8988T (cell line): Measurements from ENCODE around the gene RNF5.
"Not testable (repeated sequence)": the region's sequence is repeated elsewhere in the genome, so short reads cannot be mapped to it uniquely, and the experiment has no call there.

Source experiments
- DNase-seq: peaks from one replicate; pipeline ENCODE4 v3.0.0; 2011

The RNF5 gene

GRCh38 chr6:32190911-32191677, 12.9 kb downstream of the RNF5 start:
- no peak for DNase-seq

- DNase-seq, result no peak
These were observed 13.7 kb downstream of the RNF5 start for GRCh38 chr6:32191696-32192607.

DNA sequence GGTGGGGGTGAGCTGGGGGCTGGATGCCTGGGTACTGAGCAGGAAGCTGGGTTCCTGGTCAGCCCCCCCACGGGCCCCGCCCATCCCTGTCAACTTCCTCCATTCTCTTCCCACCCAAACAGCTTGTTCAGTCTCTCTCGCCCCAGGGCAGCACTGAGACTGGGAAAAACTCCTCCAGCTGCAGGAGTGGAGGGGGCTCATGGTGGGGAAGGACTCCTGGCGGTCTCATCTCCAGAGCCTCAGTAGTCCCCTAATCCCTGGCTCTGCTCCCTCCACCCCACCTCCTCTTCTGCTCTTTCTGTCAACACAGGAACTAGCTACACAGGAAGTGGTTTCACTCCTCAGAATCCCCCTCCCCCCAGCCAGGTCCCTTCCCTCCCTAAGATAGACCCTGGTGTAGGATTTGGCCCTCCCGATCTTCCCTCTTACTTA, 14.4 kb downstream of the RNF5 start, which contains the start of gene GPSM3:
TSS of gene GPSM3 (minus strand) at position 36 of the 432 bp plus-strand sequence. CDS start 130 bp downstream, outside the sequence.
- no peak for DNase-seq

DNA sequence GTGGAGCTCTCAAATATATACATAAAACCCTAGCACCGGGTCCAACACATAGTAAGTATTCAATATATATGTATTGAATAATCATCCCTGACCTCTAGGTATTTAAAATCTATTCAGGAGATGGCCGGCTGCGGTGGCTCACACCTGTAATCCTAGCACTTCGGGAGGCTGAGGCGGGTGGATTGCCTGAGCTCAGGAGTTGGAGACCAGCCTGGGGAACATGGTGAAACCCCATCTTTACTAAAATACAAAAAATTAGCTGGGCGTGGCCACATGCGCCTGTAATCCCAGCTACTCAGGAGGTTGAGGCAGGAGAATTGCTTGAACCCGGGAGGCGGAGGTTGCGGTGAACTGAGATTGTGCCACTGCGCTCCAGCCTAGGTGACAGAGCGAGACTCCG, 14.9 kb downstream of the RNF5 start:
- DNase-seq, result not testable (repeated sequence)

DNA sequence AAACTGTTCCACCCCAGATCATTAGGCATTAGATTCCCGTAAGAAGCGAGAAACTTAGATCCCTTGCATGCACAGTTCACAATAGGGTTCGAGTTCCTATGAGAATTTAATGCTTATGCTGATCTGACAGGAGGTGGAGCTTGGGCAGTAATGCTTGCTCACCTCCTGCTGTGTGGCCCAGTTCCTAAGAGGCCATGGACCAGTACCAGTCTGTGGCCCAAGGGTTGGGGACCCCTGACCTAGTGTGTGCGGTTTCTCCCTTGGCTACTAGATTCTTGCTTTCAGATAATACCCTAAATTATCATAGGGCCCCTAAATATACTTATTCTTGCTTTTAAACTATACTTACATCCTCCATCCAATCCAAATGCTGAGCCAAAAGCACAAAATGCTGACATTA, 16.2 kb downstream of the RNF5 start:
- no peak for DNase-seq

GRCh38 chr6:32194825-32195651, 16.8 kb downstream of the RNF5 start:
- DNase-seq, result no peak

DNA sequence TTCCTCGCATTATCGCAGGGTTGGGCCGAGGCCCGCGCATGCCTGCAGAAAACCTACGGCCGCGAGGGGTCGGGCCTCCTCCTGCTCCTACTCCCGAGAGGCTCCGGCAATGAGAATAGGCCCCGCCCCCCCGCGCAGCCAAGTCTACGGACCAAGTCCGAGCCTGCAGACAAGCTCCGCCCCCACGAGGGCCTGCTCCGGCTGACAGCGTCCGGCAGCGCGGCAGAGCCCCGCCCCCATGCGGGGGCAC, 17.4 kb downstream of the RNF5 start:
- DNase-seq, result peak; percentile 93

- no peak for DNase-seq
These were observed 17.9 kb downstream of the RNF5 start for GRCh38 chr6:32195902-32196681.

DNA sequence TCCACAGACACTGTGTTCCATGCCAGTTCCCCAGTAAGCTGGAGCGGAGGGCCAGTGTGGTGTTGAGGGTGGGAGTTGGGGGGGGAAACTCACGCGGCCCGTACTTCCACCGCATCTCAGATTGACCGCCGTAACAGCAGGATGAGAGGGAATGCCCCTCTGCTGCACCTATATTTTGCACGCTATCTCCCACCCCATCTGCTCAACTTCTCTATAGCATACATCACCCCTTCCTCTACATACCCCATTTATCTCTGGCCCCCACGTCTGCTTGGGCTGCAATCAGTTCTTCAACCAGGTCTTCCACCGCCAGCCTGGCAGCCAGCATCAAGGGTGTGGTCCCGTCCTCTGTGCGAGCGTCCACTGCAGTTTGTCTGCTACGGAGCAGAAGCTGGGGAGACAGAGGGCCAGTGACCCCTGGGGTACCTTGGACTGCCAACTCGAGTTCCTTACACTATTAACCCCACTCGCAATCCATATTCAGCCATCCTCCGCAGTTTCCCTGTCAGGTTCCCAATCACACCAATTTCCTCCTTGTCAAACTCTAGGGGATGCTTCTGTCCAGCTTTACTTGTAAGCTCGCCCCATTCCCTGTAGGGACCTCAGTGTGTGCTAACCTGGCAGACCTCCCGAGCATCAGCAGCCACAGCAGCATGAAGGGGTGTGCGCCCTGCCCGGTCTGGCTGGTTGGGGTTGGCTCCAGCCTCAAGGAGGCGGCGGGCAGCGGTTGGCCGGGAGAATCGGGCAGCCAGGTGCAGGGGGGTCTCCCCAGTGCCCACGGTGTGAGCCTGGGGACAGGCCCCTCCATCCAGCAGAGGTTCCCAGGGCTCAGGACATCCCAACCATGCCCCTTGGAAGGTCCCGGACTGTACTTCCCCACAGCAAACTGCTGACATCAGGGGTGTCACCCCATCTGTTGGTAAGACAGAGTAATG, 18.7 kb downstream of the RNF5 start:
- DNase-seq, result no peak

- no peak for DNase-seq
These were observed 20.1 kb downstream of the RNF5 start for GRCh38 chr6:32198345-32198696.

DNA sequence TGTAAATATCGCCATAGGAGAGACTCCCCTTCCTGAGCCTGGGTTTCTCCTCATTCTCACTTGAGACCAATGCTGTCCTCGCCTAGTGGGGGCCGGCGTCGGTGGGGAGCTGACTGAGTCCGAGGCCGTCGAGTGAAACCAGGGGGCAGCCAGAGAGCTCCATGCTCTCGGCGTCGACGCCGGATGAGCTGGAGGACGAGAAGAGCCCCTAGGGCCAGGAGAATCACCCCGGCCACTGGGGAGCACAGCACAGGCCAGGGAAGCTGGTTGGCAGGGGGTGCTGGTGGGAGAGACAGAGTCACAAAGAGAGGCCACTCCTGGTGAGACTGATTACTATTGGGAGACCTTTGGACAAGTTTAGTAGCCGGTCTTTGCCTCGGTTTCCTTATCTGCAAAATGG, 20.7 kb downstream of the RNF5 start:
- DNase-seq, result no peak

DNA sequence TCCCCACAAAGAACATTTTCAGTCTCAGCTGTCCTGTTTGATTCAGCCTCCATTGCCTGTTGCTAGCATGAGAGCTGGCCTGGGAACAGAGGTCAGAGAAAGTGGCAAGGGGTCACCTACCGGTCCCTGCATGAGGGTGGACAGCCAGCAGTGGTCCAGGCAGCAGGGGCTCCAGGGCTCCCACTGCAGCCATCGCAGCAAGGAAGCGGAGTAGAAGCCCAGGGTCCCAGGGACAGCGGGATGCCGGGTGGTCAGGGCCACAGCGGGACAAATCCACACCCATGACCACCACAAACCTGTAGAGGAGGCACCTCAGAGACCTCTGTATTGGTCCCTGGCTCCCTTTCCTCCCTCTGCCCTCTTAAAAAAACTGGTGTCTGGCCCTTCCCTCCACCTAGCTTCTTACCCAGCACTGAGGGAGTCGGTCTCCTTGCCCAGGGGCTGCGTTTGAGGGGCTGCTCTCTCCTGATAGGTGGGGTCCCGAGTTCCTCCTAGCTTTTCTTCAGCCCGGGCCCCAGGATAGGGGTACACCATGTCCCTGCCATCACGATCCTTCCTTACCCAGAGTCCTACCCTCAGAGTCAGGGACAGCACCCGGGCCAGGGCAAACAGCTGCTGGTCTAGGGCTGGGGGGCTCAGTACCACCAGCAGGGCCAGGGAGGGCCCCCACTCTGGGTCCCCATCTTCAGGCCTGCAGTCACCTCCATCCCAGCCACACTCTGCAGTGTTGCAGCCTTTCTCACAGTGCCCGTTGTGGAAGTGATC, 22.7 kb downstream of the RNF5 start:
- DNase-seq, result no peak

- no peak for DNase-seq
These were observed 24.0 kb downstream of the RNF5 start for GRCh38 chr6:32202186-32202585.

- DNase-seq, result no peak
These were observed 25.4 kb downstream of the RNF5 start for GRCh38 chr6:32203426-32204267.

DNA sequence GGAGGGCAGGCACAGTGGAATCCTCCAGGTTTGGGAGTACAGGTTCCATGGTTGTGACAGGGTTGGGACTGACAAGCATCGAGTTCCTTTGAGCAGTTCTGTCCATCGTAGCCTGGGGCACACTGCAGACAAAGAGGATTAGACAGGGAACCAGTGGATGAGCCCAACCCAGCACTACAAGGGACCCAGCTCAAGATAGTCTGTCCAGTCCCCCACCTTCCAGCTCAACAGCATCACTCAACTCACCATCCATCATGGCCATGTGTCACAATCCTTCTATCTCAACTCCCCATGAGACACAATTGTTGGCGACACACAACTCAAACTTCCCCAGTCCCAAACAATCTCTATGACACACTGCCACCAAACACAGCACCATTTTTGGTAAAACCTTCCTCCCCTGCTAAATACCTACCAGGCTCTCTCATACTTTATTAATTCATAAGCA, 26.1 kb downstream of the RNF5 start:
- DNase-seq, result no peak

DNA sequence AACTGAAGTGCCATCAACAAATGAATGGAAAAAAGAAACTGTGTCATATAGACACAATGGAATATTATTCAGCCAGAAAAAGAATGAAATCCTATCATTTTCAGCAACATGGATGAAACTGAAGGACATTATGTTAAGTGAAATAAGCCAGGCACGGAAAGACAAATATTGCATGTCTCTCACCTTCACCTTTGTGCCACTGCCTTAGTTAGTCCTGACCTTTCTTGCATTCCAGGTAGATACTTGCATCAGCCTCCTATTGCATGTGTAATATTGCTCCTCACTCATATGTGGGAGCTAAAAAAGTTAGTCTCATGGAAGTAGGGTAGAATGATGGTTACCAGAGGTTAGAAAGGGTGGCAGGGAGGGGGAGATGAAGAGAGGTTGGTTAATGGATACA, 30.8 kb downstream of the RNF5 start:
- DNase-seq, result no peak

DNA sequence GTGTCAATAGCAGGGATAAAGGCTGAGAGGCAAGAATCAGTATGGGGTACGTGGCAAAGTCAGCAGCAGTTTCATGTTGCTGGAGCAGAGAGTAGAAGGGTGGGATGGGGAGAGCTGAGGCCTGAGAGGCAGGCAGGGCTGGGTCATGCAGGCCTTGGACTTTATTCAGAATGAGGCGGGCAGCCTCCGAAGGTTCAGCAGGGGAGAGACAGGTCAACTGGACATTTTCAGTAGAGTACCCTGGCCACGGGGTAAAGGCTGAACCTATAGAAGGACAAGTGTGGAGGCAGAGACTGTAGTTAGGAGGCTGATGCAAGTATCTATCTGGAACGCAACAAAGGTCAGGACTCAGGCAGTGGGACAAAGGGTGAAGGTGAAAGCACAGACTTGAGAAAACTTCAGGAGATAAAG, 32.0 kb downstream of the RNF5 start:
- DNase-seq, result no peak

- not testable (repeated sequence) for DNase-seq
These were observed 33.2 kb downstream of the RNF5 start for GRCh38 chr6:32211432-32211831.

GRCh38 chr6:32212076-32212760, 34.0 kb downstream of the RNF5 start:
- no peak for DNase-seq
